ENCODE measurements around the gene GRAMD4. TPM values are rescaled to one million over a fixed set of nuclear protein-coding genes. Genes with fewer than 3 reads are reported as not detected.

The GRAMD4 gene
- polyA plus RNA-seq, 1 of the 3 experiments (the other 2 are of a cell fraction), result 15.5 TPM

GRCh38 chr22:46682011-46682731 is 62.0 kb downstream of the GRAMD4 start:
- no peak overlapping the region for H2AFZ ChIP-seq (ENCODE audit: low read depth)
- H3K36me3 ChIP-seq (replicated peaks in 1 of 2; ENCODE audit: control insufficient read depth in 1 of 2, insufficient read depth in 2 of 2, low read length in 1 of 2), result peaks cover 0 to 22% of the 10 kb centered on the region in 2 experiments
- H3K4me2 ChIP-seq, result no peak overlapping the region
- H3K9ac ChIP-seq, result no peak overlapping the region
- TF ChIP-seq USF2 (IDR thresholded peaks at IDR 0.05; ENCODE audit: borderline replicate concordance, low read depth, low read length) (no peak), PBX3 (IDR thresholded peaks at IDR 0.05) (no peak), MEF2A (IDR thresholded peaks at IDR 0.05; ENCODE audit: borderline replicate concordance, low read depth) (no peak), FOXM1 (IDR thresholded peaks at IDR 0.05; ENCODE audit: low read depth) (no peak), NRF1 (IDR thresholded peaks at IDR 0.05; ENCODE audit: low read depth, low read length) (no peak), TAF1 (IDR thresholded peaks at IDR 0.05; ENCODE audit: borderline replicate concordance, low read depth, low read length) (no peak), CHD2 (IDR thresholded peaks at IDR 0.05; ENCODE audit: low read length, partially characterized antibody) (no peak), TEAD4 (IDR thresholded peaks at IDR 0.05; ENCODE audit: borderline replicate concordance, insufficient read depth) (no peak), SIN3A (IDR thresholded peaks at IDR 0.05; ENCODE audit: borderline replicate concordance, low read depth, low read length) (no peak), GATA2 (CRISPR knock-in tag; IDR thresholded peaks at IDR 0.05) (no peak), YY1 (IDR thresholded peaks at IDR 0.05; ENCODE audit: low read depth) (no peak)
- no peak overlapping the region for H3K4me3 ChIP-seq (ENCODE audit: low read depth in 2 of 2, low read length in 1 of 2)
- H3F3A ChIP-seq (replicated peaks; ENCODE audit: insufficient read depth), result peaks cover 5% of the 10 kb centered on the region
- ChIA-PET CTCF (interaction anchor here (0.8 to 4.0 kb wide), 5 partner anchors 10 to 118 kb away, joined by 3 to 21 read pairs (median 3); no protein-coding TSS in a partner anchor), POLR2A (interaction anchor here (0.6 to 1.0 kb wide), 3 partner anchors 10 to 411 kb away, joined by 3 read pairs; partner anchors contain the start of gene TBC1D22A)
- WGBS (ENCODE audit: low lambda C conversion rate), result 90% methylated on average over 17 of the region's 19 CpGs
- H4K20me1 ChIP-seq (ENCODE audit: insufficient read depth), result no peaks in the 10 kb centered on the region
- H3K9me2 ChIP-seq, result no peaks in the 10 kb centered on the region
- no peak for DNase-seq
- no peaks in the 10 kb centered on the region for H3K27me3 ChIP-seq (ENCODE audit: insufficient read depth)
- H3K9me3 ChIP-seq, result no peaks in the 10 kb centered on the region
- H3K27ac ChIP-seq (ENCODE audit: low read depth in 2 of 2, low read length in 1 of 2), result no peak overlapping the region; a peak in 1 of 4 replicates
- H3K4me1 ChIP-seq (ENCODE audit: control insufficient read depth in 1 of 2, insufficient read depth in 2 of 2, low read depth in 1 of 2, low read length in 1 of 2), result no peaks in the 10 kb centered on the region; a peak in 1 of 4 replicates
- no peaks in the 10 kb centered on the region for H3K79me2 ChIP-seq (ENCODE audit: insufficient read depth)

GRCh38 chr22:46684706-46685105 is 64.5 kb downstream of the GRAMD4 start:
- H3K4me3 ChIP-seq (ENCODE audit: low read depth in 2 of 2, low read length in 1 of 2), result no peak overlapping the region
- WGBS (ENCODE audit: low lambda C conversion rate), result 74% methylated on average over 10 of the region's 10 CpGs
- H3K4me2 ChIP-seq, result no peak overlapping the region
- CTCF ChIA-PET, result interaction anchor here (4.0 kb wide), 1 partner anchor 121 kb away, joined by 17 read pairs; no protein-coding TSS in a partner anchor
- H4K20me1 ChIP-seq (ENCODE audit: insufficient read depth), result no peaks in the 10 kb centered on the region
- no peak overlapping the region for H2AFZ ChIP-seq (ENCODE audit: low read depth)
- H3K27me3 ChIP-seq (ENCODE audit: insufficient read depth), result no peaks in the 10 kb centered on the region
- no peaks in the 10 kb centered on the region; a peak in 1 of 4 replicates for H3K4me1 ChIP-seq (ENCODE audit: control insufficient read depth in 1 of 2, insufficient read depth in 2 of 2, low read depth in 1 of 2, low read length in 1 of 2)
- H3K9me2 ChIP-seq, result no peaks in the 10 kb centered on the region
- no peak overlapping the region for H3K9ac ChIP-seq
- H3F3A ChIP-seq (replicated peaks; ENCODE audit: insufficient read depth), result peaks cover 5% of the 10 kb centered on the region
- TF ChIP-seq CHD2 (IDR thresholded peaks at IDR 0.05; ENCODE audit: low read length, partially characterized antibody), result no peak
- POLR2A ChIA-PET, result no interaction called here
- no peak overlapping the region for H3K27ac ChIP-seq (ENCODE audit: low read depth in 2 of 2, low read length in 1 of 2)
- DNase-seq, result no peak
- H3K79me2 ChIP-seq (ENCODE audit: insufficient read depth), result no peaks in the 10 kb centered on the region
- no peaks in the 10 kb centered on the region for H3K9me3 ChIP-seq
- peaks cover 6 to 34% of the 10 kb centered on the region in 2 experiments for H3K36me3 ChIP-seq (replicated peaks in 1 of 2; ENCODE audit: control insufficient read depth in 1 of 2, insufficient read depth in 2 of 2, low read length in 1 of 2)

Data from SK-N-SH (cell line).